ENCODE results near the gene RAB33B. TPM values are rescaled to one million over a fixed set of nuclear protein-coding genes. Genes with fewer than 3 reads are reported as not detected.
"Not testable (repeated sequence)": the region's sequence is repeated elsewhere in the genome, so short reads cannot be mapped to it uniquely, and the experiment has no call there.

RAB33B gene
- total and polyA plus RNA-seq, 8 donors = 2.4 to 7.5 (median 4.7) TPM

DNA sequence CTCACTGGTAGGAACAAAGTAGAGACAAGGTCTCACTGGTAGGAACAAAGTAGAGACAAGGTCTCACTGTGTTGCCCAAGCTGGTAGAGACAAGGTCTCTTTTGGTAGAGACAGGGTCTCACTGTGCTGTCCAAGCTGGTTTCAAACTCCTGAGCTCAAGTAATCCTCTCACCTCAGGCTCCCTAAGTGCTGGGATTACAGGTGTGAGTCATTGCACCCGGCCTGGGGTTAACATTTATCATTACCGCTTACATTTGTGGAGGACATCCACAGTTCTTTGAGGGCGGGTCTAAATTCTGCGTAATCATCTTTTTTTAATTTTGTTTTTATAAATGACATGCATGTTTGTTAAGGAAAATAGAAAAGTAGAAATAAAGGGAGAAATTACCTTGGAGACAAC, 12.0 kb downstream of the RAB33B start:
- no peaks in the 10 kb centered on the region for H3K9me3 ChIP-seq
- no peak for FAIRE-seq
- no peak for DNase-seq
- WGBS, 2 donors = 58 to 61% methylated on average over 4 of the region's 4 CpGs
- no peak overlapping the region for H3K4me3 ChIP-seq
- TF ChIP-seq, protein P1, sequence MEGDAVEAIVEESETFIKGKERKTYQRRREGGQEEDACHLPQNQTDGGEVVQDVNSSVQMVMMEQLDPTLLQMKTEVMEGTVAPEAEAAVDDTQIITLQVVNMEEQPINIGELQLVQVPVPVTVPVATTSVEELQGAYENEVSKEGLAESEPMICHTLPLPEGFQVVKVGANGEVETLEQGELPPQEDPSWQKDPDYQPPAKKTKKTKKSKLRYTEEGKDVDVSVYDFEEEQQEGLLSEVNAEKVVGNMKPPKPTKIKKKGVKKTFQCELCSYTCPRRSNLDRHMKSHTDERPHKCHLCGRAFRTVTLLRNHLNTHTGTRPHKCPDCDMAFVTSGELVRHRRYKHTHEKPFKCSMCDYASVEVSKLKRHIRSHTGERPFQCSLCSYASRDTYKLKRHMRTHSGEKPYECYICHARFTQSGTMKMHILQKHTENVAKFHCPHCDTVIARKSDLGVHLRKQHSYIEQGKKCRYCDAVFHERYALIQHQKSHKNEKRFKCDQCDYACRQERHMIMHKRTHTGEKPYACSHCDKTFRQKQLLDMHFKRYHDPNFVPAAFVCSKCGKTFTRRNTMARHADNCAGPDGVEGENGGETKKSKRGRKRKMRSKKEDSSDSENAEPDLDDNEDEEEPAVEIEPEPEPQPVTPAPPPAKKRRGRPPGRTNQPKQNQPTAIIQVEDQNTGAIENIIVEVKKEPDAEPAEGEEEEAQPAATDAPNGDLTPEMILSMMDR (IDR thresholded peaks at IDR 0.05) = no peak
- no peaks in the 10 kb centered on the region for H3K36me3 ChIP-seq
- intact Hi-C loops (cut with DNase I) = no loop called here
- H3K27ac ChIP-seq = no peak overlapping the region
- ATAC-seq = no peak
- peaks cover 3 to 9% (median 9%) of the 10 kb centered on the region in 3 donors for H3K4me1 ChIP-seq
- H3K27me3 ChIP-seq = no peaks in the 10 kb centered on the region

DNA sequence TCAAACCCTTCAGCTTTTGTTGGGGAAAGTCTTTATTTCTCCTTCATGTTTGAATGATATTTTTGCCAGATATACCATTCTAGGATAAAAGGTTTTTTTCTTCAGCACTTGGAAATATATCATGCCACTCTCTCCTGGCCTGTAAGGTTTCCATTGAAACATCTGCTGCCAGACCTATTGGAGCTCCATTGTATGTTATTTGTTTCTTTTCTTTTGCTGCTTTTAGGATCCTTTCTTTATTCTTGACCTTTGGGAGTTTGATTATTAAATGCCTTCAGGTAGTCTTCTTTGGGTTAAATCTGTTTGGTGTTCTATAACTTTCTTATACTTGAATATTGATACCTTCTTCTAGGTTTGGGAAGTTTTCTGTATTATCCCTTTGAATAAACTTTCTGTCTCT, 14.8 kb downstream of the RAB33B start:
- H3K27ac ChIP-seq; FAIRE-seq; H3K4me3 ChIP-seq; H3K27me3 ChIP-seq; ATAC-seq; intact Hi-C loops (cut with DNase I); H3K4me1 ChIP-seq; DNase-seq; H3K36me3 ChIP-seq; H3K9me3 ChIP-seq: not testable (repeated sequence)

GRCh38 chr4:139469216-139469615, 15.3 kb downstream of the RAB33B start:
- Histone ChIP-seq H3K27me3 (no peaks in the 10 kb centered on the region), H3K9me3 (no peaks in the 10 kb centered on the region), H3K27ac (peak overlapping the region in 3 of 4 donors; percentile 20 to 48 (median 37)), H3K4me1 (peaks cover 3 to 10% (median 9%) of the 10 kb centered on the region in 3 donors), H3K4me3 (no peak overlapping the region), H3K36me3 (peaks cover 0 to 7% (median 3%) of the 10 kb centered on the region in 3 donors)
- intact Hi-C loops (cut with DNase I) = no loop called here
- WGBS, 2 donors = 69 to 70% methylated on average over 2 of the region's 2 CpGs
- DNase-seq (no peak), FAIRE-seq (no peak), ATAC-seq (no peak)
- TF ChIP-seq, protein P1 (IDR thresholded peaks at IDR 0.05) = no peak

GRCh38 chr4:139469869-139470268, 15.9 kb downstream of the RAB33B start:
- H3K4me3 ChIP-seq = no peak overlapping the region
- no peaks in the 10 kb centered on the region for H3K9me3 ChIP-seq
- FAIRE-seq = no peak
- H3K36me3 ChIP-seq = peaks cover 0 to 7% (median 3%) of the 10 kb centered on the region in 3 donors
- peak; percentile 85 to 93 (median 92) for ATAC-seq
- WGBS, 2 donors = 32 to 36% methylated on average over 1 of the region's 1 CpG
- peaks cover 3 to 10% (median 9%) of the 10 kb centered on the region in 3 donors for H3K4me1 ChIP-seq
- DNase-seq = peak in 5 of 6 donors; percentile 52 to 71 (median 68)
- intact Hi-C loops (cut with DNase I) = no loop called here
- H3K27me3 ChIP-seq = no peaks in the 10 kb centered on the region
- TF ChIP-seq, protein P1 (IDR thresholded peaks at IDR 0.05) = no peak
- H3K27ac ChIP-seq = peak overlapping the region; percentile 20 to 48 (median 42)

GRCh38 chr4:139470295-139470694, 16.4 kb downstream of the RAB33B start:
- FAIRE-seq = no peak
- peak; percentile 24 to 37 (median 28) for ATAC-seq
- no peak overlapping the region for H3K4me3 ChIP-seq
- peak overlapping the region in 3 of 4 donors; percentile 37 to 48 (median 47) for H3K27ac ChIP-seq
- no peaks in the 10 kb centered on the region for H3K27me3 ChIP-seq
- TF ChIP-seq, protein P1 (IDR thresholded peaks at IDR 0.05) = no peak
- H3K9me3 ChIP-seq = no peaks in the 10 kb centered on the region
- DNase-seq = no peak
- peaks cover 3 to 10% (median 9%) of the 10 kb centered on the region in 3 donors for H3K4me1 ChIP-seq
- H3K36me3 ChIP-seq = peaks cover 0 to 7% (median 3%) of the 10 kb centered on the region in 3 donors
- intact Hi-C loops (cut with DNase I) = no loop called here

Data from pancreas (tissue), 10 donors.